Measurements from ENCODE around the gene CEMP1. TPM values are rescaled to one million over a fixed set of nuclear protein-coding genes. Genes with fewer than 3 reads are reported as not detected.
"Not testable (repeated sequence)": the region's sequence is repeated elsewhere in the genome, so short reads cannot be mapped to it uniquely, and the experiment has no call there.

CEMP1 gene
- under 1 TPM in 1 of 4 donors, not detected in 3; 0.40 TPM for total RNA-seq

GRCh38 chr16:2531371-2531695 lies at the start of gene CEMP1:
Gene CEMP1 (minus strand): TSS chr16:2531408. CDS start chr16:2531073, 335 bp downstream.
- Histone ChIP-seq H3K4me1 (peaks cover 0 to 29% (median 6%) of the 10 kb centered on the region in 3 donors), H3K9me3 (no peaks in the 10 kb centered on the region), H3K4me3 (peak within 1 kb of the TSS; percentile 68 to 77), H3K27ac (peak within 1 kb of the TSS; percentile 93 to 99 (median 96)), H3K27me3 (no peaks in the 10 kb centered on the region), H3K36me3 (peaks cover 0 to 41% of the 10 kb centered on the region in 2 donors)
- no CpG with 5 or more reads among the region's 11 CpGs for WGBS, 2 donors (ENCODE audit: low coverage in 1 of 2)
- TF ChIP-seq POLR2AphosphoS5 (IDR thresholded peaks at IDR 0.05) (no peak), CTCF (IDR thresholded peaks at IDR 0.05) (no peak), POLR2A (IDR thresholded peaks at IDR 0.05) (no peak), EP300 (IDR thresholded peaks at IDR 0.05) (no peak)
- ATAC-seq = no peak

GRCh38 chr16:2580818-2581217 lies 49.6 kb upstream of the CEMP1 start:
- not testable (repeated sequence) for ATAC-seq, H3K9me3 ChIP-seq, H3K27me3 ChIP-seq, H3K4me3 ChIP-seq, H3K27ac ChIP-seq
- Histone ChIP-seq H3K4me1 (peaks cover 0 to 13% (median 0%) of the 10 kb centered on the region in 3 donors), H3K36me3 (peaks cover 0 to 21% of the 10 kb centered on the region in 2 donors)
- WGBS, 2 donors (ENCODE audit: low coverage in 1 of 2) = no CpG with 5 or more reads among the region's 21 CpGs

- H3K4me3 ChIP-seq, H3K27ac ChIP-seq, H3K4me1 ChIP-seq, H3K9me3 ChIP-seq, H3K27me3 ChIP-seq, ATAC-seq: not testable (repeated sequence)
- no CpG with 5 or more reads among the region's 11 CpGs for WGBS, 2 donors (ENCODE audit: low coverage in 1 of 2)
- H3K36me3 ChIP-seq = peaks cover 0 to 15% of the 10 kb centered on the region in 2 donors
These were observed 48.9 kb upstream of the CEMP1 start for GRCh38 chr16:2580143-2580542.

GRCh38 chr16:2578905-2579304 lies 47.7 kb upstream of the CEMP1 start:
- H3K36me3 ChIP-seq, H3K9me3 ChIP-seq, H3K4me1 ChIP-seq, H3K27me3 ChIP-seq, H3K27ac ChIP-seq, H3K4me3 ChIP-seq, ATAC-seq: not testable (repeated sequence)
- no CpG with 5 or more reads among the region's 12 CpGs for WGBS, 2 donors (ENCODE audit: low coverage in 1 of 2)

GRCh38 chr16:2577044-2577443 lies 45.8 kb upstream of the CEMP1 start:
- WGBS, 2 donors (ENCODE audit: low coverage in 1 of 2) = no CpG with 5 or more reads among the region's 26 CpGs
- not testable (repeated sequence) for H3K27ac ChIP-seq, ATAC-seq

GRCh38 chr16:2575839-2576238 lies 44.6 kb upstream of the CEMP1 start:
- H3K4me3 ChIP-seq, H3K4me1 ChIP-seq, H3K9me3 ChIP-seq, H3K27me3 ChIP-seq, H3K27ac ChIP-seq, ATAC-seq, H3K36me3 ChIP-seq: not testable (repeated sequence)
- WGBS, 2 donors (ENCODE audit: low coverage in 1 of 2) = 87% methylated on average over 3 of the region's 21 CpGs; no CpG with 5 or more reads in 1 of the 2 donors

More at GRCh38 chr16:2577044-2577443, 45.8 kb upstream of the CEMP1 start:
- H3K27me3 ChIP-seq, H3K4me1 ChIP-seq, H3K36me3 ChIP-seq, H3K4me3 ChIP-seq, H3K9me3 ChIP-seq: not testable (repeated sequence)

GRCh38 chr16:2572704-2573103 lies 41.5 kb upstream of the CEMP1 start:
- not testable (repeated sequence) for H3K9me3 ChIP-seq, H3K27ac ChIP-seq, H3K27me3 ChIP-seq, H3K4me3 ChIP-seq, ATAC-seq, H3K36me3 ChIP-seq, H3K4me1 ChIP-seq
- WGBS, 2 donors (ENCODE audit: low coverage in 1 of 2) = no CpG with 5 or more reads among the region's 6 CpGs

GRCh38 chr16:2568573-2568972 lies 37.4 kb upstream of the CEMP1 start:
- H3K4me3 ChIP-seq, H3K27ac ChIP-seq, H3K27me3 ChIP-seq, H3K9me3 ChIP-seq, H3K36me3 ChIP-seq, H3K4me1 ChIP-seq, ATAC-seq: not testable (repeated sequence)
- WGBS, 2 donors (ENCODE audit: low coverage in 1 of 2) = no CpG with 5 or more reads among the region's 11 CpGs

- ATAC-seq, H3K4me1 ChIP-seq, H3K36me3 ChIP-seq, H3K27me3 ChIP-seq, H3K27ac ChIP-seq, H3K4me3 ChIP-seq, H3K9me3 ChIP-seq: not testable (repeated sequence)
- WGBS, 2 donors (ENCODE audit: low coverage in 1 of 2) = no CpG with 5 or more reads among the region's 6 CpGs
These were observed 36.3 kb upstream of the CEMP1 start for GRCh38 chr16:2567506-2567905.

Measured in gastroesophageal sphincter (tissue), 4 donors.